Measurements from ENCODE around the gene CCDC27.
"Not testable (repeated sequence)": the region's sequence is repeated elsewhere in the genome, so short reads cannot be mapped to it uniquely, and the experiment has no call there.

DNA sequence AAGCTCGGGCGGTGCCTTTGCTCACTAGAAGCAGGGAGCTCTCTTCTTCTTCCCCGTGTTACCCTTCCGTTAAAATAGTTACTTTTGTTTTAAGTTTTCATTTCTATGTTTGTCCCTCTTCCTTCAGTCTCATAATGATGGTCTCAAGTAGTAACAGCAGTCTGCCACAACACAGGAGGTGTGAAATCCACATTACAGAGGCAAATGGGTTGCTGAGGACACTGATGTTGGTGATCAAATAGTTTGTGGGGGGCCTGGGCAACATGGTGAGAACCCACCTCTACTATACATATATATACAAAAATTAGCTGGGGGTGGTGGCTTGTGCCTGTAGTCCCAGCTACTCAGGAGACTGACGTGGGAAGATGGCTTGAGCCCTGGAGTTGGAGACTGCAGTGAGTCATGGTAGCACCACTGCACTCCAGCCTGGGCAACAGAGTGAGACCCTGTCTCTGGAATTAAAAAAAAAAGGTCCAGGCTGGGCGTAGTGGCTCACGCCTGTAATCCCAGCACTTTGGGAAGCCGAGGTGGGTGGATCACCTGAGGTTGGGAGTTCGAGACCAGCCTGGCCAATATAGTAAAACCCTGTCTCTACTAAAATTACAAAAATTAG is 58.0 kb downstream of the CCDC27 start:
- TF ChIP-seq, protein P1, sequence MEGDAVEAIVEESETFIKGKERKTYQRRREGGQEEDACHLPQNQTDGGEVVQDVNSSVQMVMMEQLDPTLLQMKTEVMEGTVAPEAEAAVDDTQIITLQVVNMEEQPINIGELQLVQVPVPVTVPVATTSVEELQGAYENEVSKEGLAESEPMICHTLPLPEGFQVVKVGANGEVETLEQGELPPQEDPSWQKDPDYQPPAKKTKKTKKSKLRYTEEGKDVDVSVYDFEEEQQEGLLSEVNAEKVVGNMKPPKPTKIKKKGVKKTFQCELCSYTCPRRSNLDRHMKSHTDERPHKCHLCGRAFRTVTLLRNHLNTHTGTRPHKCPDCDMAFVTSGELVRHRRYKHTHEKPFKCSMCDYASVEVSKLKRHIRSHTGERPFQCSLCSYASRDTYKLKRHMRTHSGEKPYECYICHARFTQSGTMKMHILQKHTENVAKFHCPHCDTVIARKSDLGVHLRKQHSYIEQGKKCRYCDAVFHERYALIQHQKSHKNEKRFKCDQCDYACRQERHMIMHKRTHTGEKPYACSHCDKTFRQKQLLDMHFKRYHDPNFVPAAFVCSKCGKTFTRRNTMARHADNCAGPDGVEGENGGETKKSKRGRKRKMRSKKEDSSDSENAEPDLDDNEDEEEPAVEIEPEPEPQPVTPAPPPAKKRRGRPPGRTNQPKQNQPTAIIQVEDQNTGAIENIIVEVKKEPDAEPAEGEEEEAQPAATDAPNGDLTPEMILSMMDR (IDR thresholded peaks at IDR 0.05): not testable (repeated sequence)
- not testable (repeated sequence) for TF ChIP-seq POLR2AphosphoS5 (IDR thresholded peaks at IDR 0.05); EP300 (IDR thresholded peaks at IDR 0.05; ENCODE audit: low read depth); POLR2A (IDR thresholded peaks at IDR 0.05)

Data from transverse colon (tissue), 4 donors.